GM18867 (cell line): ENCODE data around the gene ASPSCR1.

Source experiments
- ATAC-seq: cut with Tn5 transposase; IDR thresholded peaks from one replicate; pipeline ENCODE4 v1.9.1; 2021; ENCODE audit warnings: mild to moderate bottlenecking, moderate library complexity; ENCODE audit not compliant: unreplicated experiment

Gene ASPSCR1

DNA sequence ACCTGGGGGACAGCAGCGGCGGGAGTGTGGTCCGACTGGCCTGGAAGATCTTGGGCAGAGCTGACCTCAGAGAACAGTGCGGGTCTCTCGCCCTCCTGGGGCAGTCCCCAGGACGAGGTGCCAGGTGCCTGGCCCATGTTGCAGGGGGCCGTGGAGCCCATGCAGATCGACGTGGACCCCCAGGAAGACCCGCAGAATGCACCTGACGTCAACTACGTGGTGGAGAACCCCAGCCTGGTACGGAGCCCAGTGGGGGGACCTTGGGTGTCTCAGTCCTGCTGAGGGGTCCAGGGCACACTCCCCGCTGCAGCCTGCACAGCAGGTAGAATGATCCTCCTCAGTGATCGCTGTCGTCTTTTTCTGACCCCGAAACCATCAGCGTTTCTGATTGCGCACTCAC lies 75.7 kb downstream of the ASPSCR1 start:
- no peak for ATAC-seq

DNA sequence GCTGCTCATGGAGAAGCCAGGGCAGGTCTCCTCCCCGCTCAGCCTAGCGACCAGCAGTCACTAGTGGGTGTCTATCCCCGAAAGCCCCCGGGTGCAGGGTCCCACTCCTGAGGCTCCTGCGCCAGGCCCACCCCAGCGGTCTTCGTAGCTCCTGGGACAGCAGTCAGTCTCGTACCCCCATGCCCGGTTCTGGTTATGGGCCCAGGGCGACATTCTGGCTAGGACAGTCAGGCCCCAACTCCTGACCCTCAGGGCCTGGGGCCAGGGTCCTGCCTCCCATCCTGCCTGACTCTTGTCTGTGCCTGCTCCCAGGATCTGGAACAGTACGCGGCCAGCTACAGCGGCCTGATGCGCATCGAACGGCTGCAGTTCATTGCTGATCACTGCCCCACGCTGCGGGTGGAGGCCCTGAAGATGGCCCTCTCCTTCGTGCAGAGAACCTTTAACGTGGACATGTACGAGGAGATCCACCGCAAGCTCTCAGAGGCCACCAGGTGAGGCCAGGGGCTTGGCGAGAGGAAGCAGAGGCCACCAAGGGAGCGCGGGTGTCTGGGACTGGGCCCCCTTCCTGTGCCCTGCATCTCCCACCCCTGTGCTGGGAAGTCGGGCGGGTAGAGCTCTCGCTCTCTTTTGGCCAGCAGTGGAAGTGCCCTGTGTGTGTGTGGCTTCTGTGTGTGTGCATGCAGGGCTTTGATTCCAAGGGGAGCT lies 76.3 kb downstream of the ASPSCR1 start:
- no peak for ATAC-seq

- ATAC-seq = no peak
These were observed 77.1 kb downstream of the ASPSCR1 start for GRCh38 chr17:82054351-82055022.

DNA sequence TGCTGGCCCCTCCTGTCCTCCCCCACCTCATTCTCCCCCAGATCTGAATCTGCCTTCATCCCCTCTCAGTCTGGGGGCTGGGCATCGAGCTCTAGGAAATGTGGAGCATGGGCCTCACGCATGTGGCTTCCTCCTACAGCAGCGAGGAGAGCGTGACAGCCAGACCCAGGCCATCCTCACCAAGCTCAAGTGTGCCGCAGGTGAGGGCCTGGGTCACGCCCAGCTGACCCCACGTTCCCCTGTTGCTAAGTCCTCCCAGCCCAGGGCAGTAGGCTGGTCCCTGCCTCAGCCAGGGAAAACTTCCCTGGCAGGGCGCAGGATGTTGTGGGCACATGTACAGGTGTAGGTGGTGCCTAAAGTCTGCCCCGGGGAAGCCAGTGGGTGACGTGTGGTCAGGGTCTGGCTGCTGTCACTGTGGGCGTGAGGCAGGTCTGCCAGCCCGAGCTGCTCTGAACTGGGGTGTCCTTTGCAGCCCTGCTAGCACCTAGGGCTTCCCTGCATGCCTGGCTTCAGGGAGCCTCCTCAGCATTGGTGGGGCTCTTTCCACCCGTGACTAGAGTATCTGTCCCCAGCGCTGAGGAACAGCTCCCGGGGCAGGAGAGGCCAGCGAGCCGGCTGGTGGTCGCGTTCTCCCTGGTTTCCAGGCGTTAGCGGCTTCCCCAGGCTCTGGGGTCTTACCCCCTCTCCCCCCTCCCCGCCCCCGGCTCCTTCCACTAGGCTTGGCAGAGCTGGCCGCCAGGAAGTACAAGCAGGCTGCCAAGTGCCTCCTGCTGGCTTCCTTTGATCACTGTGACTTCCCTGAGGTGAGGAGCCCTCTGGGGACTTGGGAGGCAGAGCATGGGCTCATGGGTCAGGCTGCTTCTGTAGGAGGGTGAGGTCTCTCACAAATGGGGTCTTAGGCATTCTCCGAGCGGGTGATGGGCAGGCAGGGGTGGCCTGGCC lies 77.9 kb downstream of the ASPSCR1 start:
- ATAC-seq = no peak

GRCh38 chr17:82055965-82056728 lies 78.7 kb downstream of the ASPSCR1 start:
- no peak for ATAC-seq

DNA sequence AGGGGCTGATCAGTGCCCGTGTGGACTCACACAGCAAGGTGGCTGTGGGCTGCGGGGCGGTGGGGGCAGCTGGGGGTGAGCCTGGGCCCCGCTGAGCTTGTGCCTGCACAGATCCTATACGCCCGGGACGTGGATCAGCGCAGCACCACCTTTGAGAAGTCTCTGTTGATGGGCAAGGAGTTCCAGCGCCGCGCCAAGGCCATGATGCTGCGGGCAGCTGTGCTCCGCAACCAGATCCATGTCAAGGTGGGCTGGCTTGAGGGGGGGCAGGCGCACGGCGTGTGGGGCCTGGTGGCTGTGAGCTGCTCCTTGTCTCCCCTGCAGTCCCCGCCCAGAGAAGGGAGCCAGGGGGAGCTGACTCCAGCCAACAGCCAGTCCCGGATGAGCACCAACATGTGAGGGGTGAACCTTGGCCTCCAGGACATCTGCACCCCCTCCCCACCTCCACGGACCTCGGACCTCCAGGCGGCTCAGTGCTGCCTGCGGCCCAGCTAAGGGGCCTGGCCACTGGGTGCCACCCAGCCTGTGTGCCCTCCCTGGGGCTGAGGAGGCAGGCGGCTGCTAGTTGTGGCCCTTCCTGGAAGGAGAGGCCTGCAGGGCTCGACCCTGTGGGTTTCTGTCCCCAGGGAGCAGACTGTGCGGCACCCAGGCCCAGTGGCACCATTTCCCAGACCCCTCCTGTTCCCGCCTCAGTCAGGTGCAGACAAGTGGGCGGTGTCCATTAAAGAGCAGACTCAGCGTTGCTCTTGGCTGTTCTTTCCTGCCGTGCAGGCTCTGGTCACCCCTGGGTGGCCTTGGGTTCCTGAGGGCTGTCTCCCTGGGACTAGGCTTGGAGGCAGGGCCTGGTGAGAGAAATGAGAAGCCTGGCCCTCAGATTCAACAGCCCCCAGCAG lies 79.5 kb downstream of the ASPSCR1 start:
- ATAC-seq = no peak

- ATAC-seq = no peak
These were observed 80.9 kb downstream of the ASPSCR1 start for GRCh38 chr17:82058230-82058854.

- no peak for ATAC-seq
These were observed 81.4 kb downstream of the ASPSCR1 start for GRCh38 chr17:82058855-82059249.

GRCh38 chr17:82059272-82060000 lies 82.0 kb downstream of the ASPSCR1 start:
- ATAC-seq = no peak

GRCh38 chr17:82060001-82060380 lies 82.6 kb downstream of the ASPSCR1 start:
- ATAC-seq = no peak

DNA sequence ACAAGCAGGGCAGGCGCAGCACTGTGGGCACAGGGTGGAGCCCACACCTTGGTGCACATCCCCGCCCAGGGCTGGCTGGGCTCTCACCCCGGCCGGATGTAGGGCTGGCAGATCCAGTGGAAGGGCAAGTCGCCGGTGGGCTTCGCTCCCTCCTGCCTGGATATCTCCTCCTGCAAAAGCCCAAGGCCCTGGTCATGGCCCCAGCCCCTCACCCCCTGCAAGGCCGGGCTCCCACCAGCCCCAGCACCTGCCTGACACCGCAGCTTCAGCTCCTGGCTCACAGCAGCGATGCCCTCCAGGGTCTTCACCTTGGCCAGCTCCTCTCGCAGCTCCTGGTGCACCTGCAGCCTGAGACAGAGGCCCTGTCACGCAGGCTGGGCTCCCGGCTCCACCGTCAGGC lies 83.2 kb downstream of the ASPSCR1 start:
- ATAC-seq = no peak

- ATAC-seq = no peak
These were observed 83.9 kb downstream of the ASPSCR1 start for GRCh38 chr17:82061047-82061925.

DNA sequence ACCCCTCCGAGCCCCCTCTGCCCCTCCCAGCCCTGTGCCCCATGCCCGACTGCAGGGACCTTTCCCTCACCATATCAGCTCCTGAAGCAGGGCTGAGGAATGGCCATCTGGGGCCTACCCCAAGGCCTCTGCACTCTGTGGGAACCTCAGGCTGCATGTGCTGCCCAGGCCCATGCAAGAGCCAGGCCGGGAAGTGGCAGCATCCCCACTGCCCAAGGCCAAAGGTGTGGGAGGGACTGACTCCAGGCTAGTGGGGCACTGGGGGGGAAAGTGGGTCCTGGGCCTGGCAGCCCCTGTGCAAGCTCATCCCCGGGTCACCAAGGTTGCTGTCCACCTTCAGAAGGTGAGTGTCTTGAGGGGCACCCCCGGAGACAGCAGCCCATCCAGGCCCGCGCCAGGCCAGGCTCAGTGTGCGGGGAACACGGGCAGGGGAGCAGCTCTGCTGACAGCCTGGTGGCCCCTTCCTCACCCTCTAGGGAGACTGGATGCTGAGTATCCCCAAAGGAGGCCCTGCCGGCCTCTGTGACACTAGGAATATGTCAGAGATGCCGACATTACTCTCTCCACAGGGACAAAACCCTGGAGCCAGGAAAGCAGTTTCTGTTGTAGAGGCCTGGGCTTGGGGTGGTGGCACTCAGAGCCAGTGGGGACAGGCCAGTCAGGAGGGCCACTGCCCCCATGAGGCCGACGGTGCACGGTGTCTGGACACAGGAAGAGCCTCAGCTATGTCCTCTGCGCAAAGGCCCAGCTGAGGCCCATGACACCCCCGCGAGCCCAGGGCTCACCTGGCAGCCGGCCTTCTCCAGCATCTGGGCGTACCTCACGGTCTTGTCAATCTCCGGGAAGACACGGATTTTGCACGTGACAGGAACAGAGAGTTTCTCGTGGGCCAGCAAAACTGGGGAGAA lies 84.9 kb downstream of the ASPSCR1 start:
- no peak for ATAC-seq

DNA sequence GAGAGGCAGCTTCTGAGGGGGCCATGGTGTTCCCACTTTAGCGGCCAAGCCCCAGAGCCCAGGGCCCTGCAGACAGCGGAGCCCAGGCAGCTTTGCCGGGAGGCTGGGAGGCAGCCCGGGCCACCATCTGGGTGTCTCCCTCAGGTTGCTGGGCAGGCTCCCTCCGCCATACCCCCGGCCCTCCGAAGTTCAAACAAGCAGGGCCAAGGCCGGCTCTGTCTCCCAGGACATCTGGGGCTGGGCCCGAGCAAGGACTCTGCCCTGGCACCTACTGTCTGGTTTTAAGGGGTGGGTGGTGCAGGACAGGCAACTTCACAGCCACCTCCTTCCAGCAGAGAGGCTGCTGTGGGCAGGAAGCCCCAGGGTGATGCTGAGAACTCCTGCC lies 85.5 kb downstream of the ASPSCR1 start:
- no peak for ATAC-seq

- ATAC-seq = no peak
These were observed 86.3 kb downstream of the ASPSCR1 start for GRCh38 chr17:82063424-82064415.
